Measurements from ENCODE around the gene FANCE. TPM values are rescaled to one million over a fixed set of nuclear protein-coding genes. Genes with fewer than 3 reads are reported as not detected.

FANCE gene
- total and polyA plus RNA-seq, 2 experiments from 2014 or later, result 5.4 to 25.5 TPM

GRCh38 chr6:35441642-35442041 is 10.5 kb upstream of the FANCE start:
- Mint-ChIP-seq H3K27me3 (ENCODE audit: insufficient read depth, low read depth, poor library complexity) (peaks cover 10% of the 10 kb centered on the region), H3K27ac (no peak overlapping the region), H3K4me1 (no peaks in the 10 kb centered on the region), H3K9me3 (no peaks in the 10 kb centered on the region), H3K36me3 (ENCODE audit: low read depth) (no peaks in the 10 kb centered on the region), H3K4me3 (no peak overlapping the region)
- Histone ChIP-seq H3K27me3 (ENCODE audit: insufficient read depth) (no peaks in the 10 kb centered on the region), H3K36me3 (ENCODE audit: insufficient read depth) (no peaks in the 10 kb centered on the region), H3F3A (replicated peaks; ENCODE audit: low read depth) (no peaks in the 10 kb centered on the region), H2AFZ (no peak overlapping the region), H3K79me2 (replicated peaks; ENCODE audit: insufficient read depth) (no peaks in the 10 kb centered on the region), H3K27ac (ENCODE audit: low read depth) (no peak overlapping the region), H4K20me1 (replicated peaks; ENCODE audit: insufficient read depth) (no peaks in the 10 kb centered on the region), H3K4me1 (ENCODE audit: insufficient read depth) (no peaks in the 10 kb centered on the region), H3K9me2 (ENCODE audit: insufficient read depth) (no peaks in the 10 kb centered on the region), H3K4me3 (no peak overlapping the region), H3K4me2 (no peak overlapping the region)
- no peak for TF ChIP-seq CREB1 (CRISPR knock-in tag; IDR thresholded peaks at IDR 0.05; ENCODE audit: low read depth)
- no peak for TF ChIP-seq NANOG (IDR thresholded peaks at IDR 0.05; ENCODE audit: borderline replicate concordance)
- no peak for DNase-seq (ENCODE audit: low spot score)
- no peak for ATAC-seq

GRCh38 chr6:35442693-35443092 is 9.4 kb upstream of the FANCE start:
- H3K27ac Mint-ChIP-seq, result no peak overlapping the region

More at GRCh38 chr6:35442693-35443092, 9.4 kb upstream of the FANCE start:
- Histone ChIP-seq H2AFZ (no peak overlapping the region), H3K79me2 (replicated peaks; ENCODE audit: insufficient read depth) (no peaks in the 10 kb centered on the region), H3K4me2 (no peak overlapping the region), H3K36me3 (ENCODE audit: insufficient read depth) (no peaks in the 10 kb centered on the region), H3F3A (replicated peaks; ENCODE audit: low read depth) (no peaks in the 10 kb centered on the region), H3K4me3 (no peak overlapping the region), H3K4me1 (ENCODE audit: insufficient read depth) (no peaks in the 10 kb centered on the region), H3K27me3 (ENCODE audit: insufficient read depth) (no peaks in the 10 kb centered on the region), H4K20me1 (replicated peaks; ENCODE audit: insufficient read depth) (no peaks in the 10 kb centered on the region), H3K9me2 (ENCODE audit: insufficient read depth) (no peaks in the 10 kb centered on the region), H3K27ac (ENCODE audit: low read depth) (no peak overlapping the region)
- no peaks in the 10 kb centered on the region for H3K36me3 Mint-ChIP-seq (ENCODE audit: low read depth)
- no peak for ATAC-seq
- no peak for DNase-seq (ENCODE audit: low spot score)
- peaks cover 10% of the 10 kb centered on the region for H3K27me3 Mint-ChIP-seq (ENCODE audit: insufficient read depth, low read depth, poor library complexity)
- no peaks in the 10 kb centered on the region for H3K9me3 Mint-ChIP-seq
- TF ChIP-seq JUNB (IDR thresholded peaks at IDR 0.05; ENCODE audit: unreplicated experiment) (no peak), EZH2 (IDR thresholded peaks at IDR 0.05; ENCODE audit: low read depth, unreplicated experiment) (no peak), EZH2phosphoT487 (IDR thresholded peaks at IDR 0.05; ENCODE audit: unreplicated experiment) (no peak), ZNF462 (CRISPR knock-in tag; IDR thresholded peaks at IDR 0.05) (no peak), CREB1 (CRISPR knock-in tag; IDR thresholded peaks at IDR 0.05; ENCODE audit: low read depth) (no peak), NANOG (IDR thresholded peaks at IDR 0.05; ENCODE audit: borderline replicate concordance) (no peak)
- no peak overlapping the region for H3K4me3 Mint-ChIP-seq
- no peaks in the 10 kb centered on the region for H3K4me1 Mint-ChIP-seq
